H1 (cell line): ENCODE data around the gene TCEANC. TPM values are rescaled to one million over a fixed set of nuclear protein-coding genes. Genes with fewer than 3 reads are reported as not detected.

Experiments
- ATF2 ChIP-seq: IDR thresholded peaks from 2 replicates; pipeline ENCODE4 v1.6.1; 2012; ENCODE audit warnings: low read length, inconsistent platforms
- CBX8 ChIP-seq: fragments of 300-800, 300-1000 bp; sonication (generic); IDR thresholded peaks from 2 replicates; pipeline ENCODE4 v1.7.1; 2016; ENCODE audit warnings: low read depth, low read length, borderline replicate concordance
- EZH2 ChIP-seq: fragments of 200-600 bp; sonication (generic); IDR thresholded peaks from 2 replicates; pipeline ENCODE4 v1.7.1; 2012; ENCODE audit warnings: low read depth, mild to moderate bottlenecking, moderate library complexity, low read length, inconsistent platforms; ENCODE audit not compliant: severe bottlenecking
- HDAC2 ChIP-seq, 2 experiments: fragments of 300-600 bp in 1 of 2; sonication (generic) in 1 of 2; IDR thresholded peaks; 2 replicates each; pipeline ENCODE4 v1.6.1; 2011 to 2012; ENCODE audit warnings: low read depth in 2 of 2, low read length in 2 of 2, mild to moderate bottlenecking in 2 of 2, moderate library complexity in 2 of 2, borderline replicate concordance in 1 of 2, inconsistent platforms in 1 of 2
- JUND ChIP-seq: IDR thresholded peaks from 2 replicates; pipeline ENCODE4 v1.6.1; 2011; ENCODE audit warnings: mild to moderate bottlenecking, improper control_type of control experiment, low read length
- KDM4A ChIP-seq: IDR thresholded peaks from one replicate; pipeline ENCODE4 v1.7.1; 2012; ENCODE audit warnings: low read depth, mild to moderate bottlenecking, moderate library complexity, low read length, inconsistent platforms; ENCODE audit not compliant: severe bottlenecking
- PHF8 ChIP-seq: fragments of 200-600 bp; sonication (generic); conservative IDR thresholded peaks from 2 replicates; pipeline ENCODE4 v1.7.1; 2012; ENCODE audit warnings: low read depth, mild to moderate bottlenecking, inconsistent platforms, low read length, moderate library complexity
- SIN3A ChIP-seq, 2 experiments: IDR thresholded peaks in 1 of 2; conservative IDR thresholded peaks in 1 of 2; 2 replicates each; pipeline ENCODE4 v1.6.1; 2011 to 2012; ENCODE audit warnings: low read length in 2 of 2, improper control_type of control experiment in 1 of 2, low read depth in 1 of 2, mild to moderate bottlenecking in 1 of 2
- polyA plus RNA-seq, 7 experiments: library from polyadenylated mRNA; depleted of rRNA in 3 of 7; stranded (reverse) in 5 of 7; unstranded in 2 of 7; fragments of >200 nt in 5 of 7; fragments of 200-250 nt in 2 of 7; gene quantifications; 1 replicate in 5 of 7; 2 replicates in 1 of 7; 4 replicates in 1 of 7; pipeline versions ENCODE4 v1.2.1 to v1.2.3, GENCODE V29; 2011 to 2013; ENCODE audit warnings: missing spikeins in 2 of 7, mixed read lengths in 2 of 7
- total RNA-seq: library from RNA; stranded (reverse); fragmentation: NEBNext Ultra II Directional; extraction: Animal tissue kit (Norgen Biotek cat#: 25700); gene quantifications from 2 replicates; pipeline ENCODE4 v1.2.1, GENCODE V29; 2021

The TCEANC gene
- total and polyA plus RNA-seq, 2 of the 8 experiments (the other 6 are each of a cell fraction or from before 2014, with no cell fraction given), result 0.88 to 2.0 TPM

GRCh38 chrX:13699183-13699826 is 46.4 kb downstream of the TCEANC start (continued):
- TF ChIP-seq ATF2 (no peak), EZH2 (no peak), KDM4A (no peak), CBX8 (no peak), SIN3A (conservative IDR thresholded peaks at IDR 0.05 in 1 of 2, IDR thresholded peaks at IDR 0.05 in 1 of 2; ENCODE audit: low read depth in 1 of 2, low read length in 2 of 2) (no peak), PHF8 (no peak), JUND (no peak), HDAC2 (IDR thresholded peaks at IDR 0.05; ENCODE audit: borderline replicate concordance in 1 of 2, low read depth in 2 of 2, low read length in 2 of 2) (no peak)
